Natural killer cell (primary cell): ENCODE measurements around the gene C10orf71. TPM values are rescaled to one million over a fixed set of nuclear protein-coding genes. Genes with fewer than 3 reads are reported as not detected.

Experiments used
- ATAC-seq, 3 donors: fragments of 150-1000 bp in 2 of 3; fragments of 200-7000 bp in 1 of 3; cut with Tn5 transposase; 1 replicate in 1 of 3; 2 replicates in 2 of 3; pipeline ENCODE4 v1.10.0; 2021; ENCODE audit warnings: mild to moderate bottlenecking in 2 of 3, moderate library complexity in 2 of 3
- DNase-seq, 2 donors: peaks; one replicate each; pipeline versions ENCODE4 v3.0.0 to v3.0.0-alpha.2; 2013 to 2021; ENCODE audit warnings: mixed read lengths in 1 of 2
- H3K27ac ChIP-seq: one replicate; pipeline ENCODE4 v1.5.1; 2013; ENCODE audit warnings: mild to moderate bottlenecking, low read length
- H3K27me3 ChIP-seq: one replicate; pipeline ENCODE4 v1.6.1; 2013; ENCODE audit warnings: low read length; ENCODE audit not compliant: control insufficient read depth, insufficient read depth
- H3K36me3 ChIP-seq: one replicate; pipeline ENCODE4 v1.6.1; 2013; ENCODE audit warnings: low read length; ENCODE audit not compliant: control insufficient read depth, insufficient read depth
- H3K4me1 ChIP-seq: one replicate; pipeline ENCODE4 v1.6.1; 2013; ENCODE audit warnings: low read length; ENCODE audit not compliant: control insufficient read depth, insufficient read depth
- H3K4me3 ChIP-seq: one replicate; pipeline ENCODE4 v1.5.1; 2013; ENCODE audit warnings: low read length
- H3K9me3 ChIP-seq: one replicate; pipeline ENCODE4 v1.6.1; 2013; ENCODE audit warnings: low read length; ENCODE audit not compliant: control insufficient read depth, insufficient read depth
- H3K27ac Mint-ChIP-seq, 2 donors: one replicate each; pipeline ENCODE4 v1.8.0; 2022; ENCODE audit warnings: mild to moderate bottlenecking in 2 of 2, mixed read lengths in 2 of 2, moderate library complexity in 1 of 2
- H3K27me3 Mint-ChIP-seq, 2 donors: one replicate each; pipeline ENCODE4 v1.8.0; 2022; ENCODE audit warnings: low read depth in 2 of 2, mixed read lengths in 2 of 2
- H3K36me3 Mint-ChIP-seq: one replicate; pipeline ENCODE4 v1.8.0; 2022; ENCODE audit warnings: mixed read lengths
- H3K4me1 Mint-ChIP-seq, 2 donors: one replicate each; pipeline ENCODE4 v1.8.0; 2022; ENCODE audit warnings: mixed read lengths in 2 of 2
- H3K4me3 Mint-ChIP-seq: one replicate; pipeline ENCODE4 v1.8.0; 2022; ENCODE audit warnings: mild to moderate bottlenecking, moderate library complexity, mixed read lengths
- H3K9me3 Mint-ChIP-seq, 2 donors: one replicate each; pipeline ENCODE4 v1.8.0; 2022; ENCODE audit warnings: mixed read lengths in 2 of 2
- CTCF ChIP-seq: fragments of 200-600 bp; IDR thresholded peaks from one replicate; pipeline ENCODE4 v1.8.0; 2022; ENCODE audit warnings: antibody characterized with exemption
- WGBS: methylation state at CpG from one replicate; pipeline ENCODE4 v1.1.7; 2013; ENCODE audit warnings: missing lambda C conversion rate; ENCODE audit not compliant: insufficient coverage; 5-methylcytosine and 5-hydroxymethylcytosine counted together
- intact Hi-C: fragments of 100-400 bp; cut with micrococcal nuclease; formaldehyde crosslinking; loops from one replicate; pipeline ENCODE4 v1.14.2; 2022
- total RNA-seq, 4 donors: library from RNA; stranded (reverse); fragments of 120-200 nt in 1 of 4; gene quantifications; one replicate each; pipeline versions ENCODE4 v1.2.3 to v1.2.4, GENCODE V29; 2013 to 2022

Gene C10orf71
- total RNA-seq, 3 donors from 2014 or later (not counting 1 experiment from before 2014, with no cell fraction given), result not detected

GRCh38 chr10:49290131-49290530, 8.8 kb upstream of the C10orf71 start:
- Mint-ChIP-seq H3K9me3 (no peaks in the 10 kb centered on the region), H3K4me3 (no peak overlapping the region), H3K4me1 (peaks cover 8 to 10% of the 10 kb centered on the region in 2 donors), H3K27ac (no peak overlapping the region), H3K27me3 (peaks cover 6 to 17% of the 10 kb centered on the region in 2 donors), H3K36me3 (no peaks in the 10 kb centered on the region)
- Histone ChIP-seq H3K4me1 (no peaks in the 10 kb centered on the region), H3K9me3 (no peaks in the 10 kb centered on the region), H3K27me3 (no peaks in the 10 kb centered on the region), H3K27ac (no peak overlapping the region), H3K36me3 (no peaks in the 10 kb centered on the region), H3K4me3 (no peak overlapping the region)
- no peak for TF ChIP-seq CTCF
- DNase-seq (no peak), ATAC-seq (no peak)
- 67% methylated on average over 1 of the region's 1 CpG for WGBS
- intact Hi-C loops, result no loop called here

- no peaks in the 10 kb centered on the region for H3K9me3 Mint-ChIP-seq
- no peaks in the 10 kb centered on the region for H3K36me3 Mint-ChIP-seq
- H3K9me3 ChIP-seq, result no peaks in the 10 kb centered on the region
- peaks cover 6 to 17% of the 10 kb centered on the region in 2 donors for H3K27me3 Mint-ChIP-seq
- intact Hi-C loops, result no loop called here
- no peak overlapping the region for H3K4me3 ChIP-seq
- H3K4me1 ChIP-seq, result no peaks in the 10 kb centered on the region
- ATAC-seq, result no peak
- no peak for DNase-seq
- TF ChIP-seq CTCF, result no peak
- no peak overlapping the region for H3K27ac Mint-ChIP-seq
- H3K27me3 ChIP-seq, result no peaks in the 10 kb centered on the region
- no peak overlapping the region for H3K27ac ChIP-seq
- no peak overlapping the region for H3K4me3 Mint-ChIP-seq
- 100% methylated on average over 1 of the region's 3 CpGs for WGBS
- no peaks in the 10 kb centered on the region for H3K36me3 ChIP-seq
- H3K4me1 Mint-ChIP-seq, result peaks cover 5 to 7% of the 10 kb centered on the region in 2 donors
Observed at GRCh38 chr10:49290607-49291006, 8.4 kb upstream of the C10orf71 start.

GRCh38 chr10:49292565-49293207, 6.3 kb upstream of the C10orf71 start:
- 71% methylated on average over 6 of the region's 6 CpGs for WGBS
- Mint-ChIP-seq H3K36me3 (no peaks in the 10 kb centered on the region), H3K4me1 (peaks cover 5 to 7% of the 10 kb centered on the region in 2 donors), H3K4me3 (no peak overlapping the region), H3K27me3 (peaks cover 3 to 26% of the 10 kb centered on the region in 2 donors), H3K9me3 (no peaks in the 10 kb centered on the region), H3K27ac (no peak overlapping the region)
- no peaks in the 10 kb centered on the region for H3K27me3 ChIP-seq
- H3K36me3 ChIP-seq, result no peaks in the 10 kb centered on the region
- no peak overlapping the region for H3K27ac ChIP-seq
- DNase-seq (no peak), ATAC-seq (no peak)
- intact Hi-C loops, result no loop called here
- H3K4me1 ChIP-seq, result no peaks in the 10 kb centered on the region
- no peaks in the 10 kb centered on the region for H3K9me3 ChIP-seq
- TF ChIP-seq CTCF, result no peak
- H3K4me3 ChIP-seq, result no peak overlapping the region

- Mint-ChIP-seq H3K36me3 (no peaks in the 10 kb centered on the region), H3K4me3 (no peak overlapping the region), H3K9me3 (no peaks in the 10 kb centered on the region), H3K4me1 (peaks cover 5 to 7% of the 10 kb centered on the region in 2 donors), H3K27me3 (peaks cover 3 to 26% of the 10 kb centered on the region in 2 donors), H3K27ac (no peak overlapping the region)
- no peak for TF ChIP-seq CTCF
- Histone ChIP-seq H3K36me3 (no peaks in the 10 kb centered on the region), H3K9me3 (no peaks in the 10 kb centered on the region), H3K27me3 (no peaks in the 10 kb centered on the region), H3K4me1 (no peaks in the 10 kb centered on the region), H3K4me3 (no peak overlapping the region), H3K27ac (no peak overlapping the region)
- ATAC-seq (no peak), DNase-seq (no peak)
- intact Hi-C loops, result no loop called here
- WGBS, result 84% methylated on average over 7 of the region's 7 CpGs
Observed at GRCh38 chr10:49293208-49293603, 5.8 kb upstream of the C10orf71 start.
